Measurements from ENCODE around the gene EMC10. TPM values are rescaled to one million over a fixed set of nuclear protein-coding genes. Genes with fewer than 3 reads are reported as not detected.

EMC10 gene
- total RNA-seq, 2 donors from 2014 or later: 60.3 to 68.0 TPM

DNA sequence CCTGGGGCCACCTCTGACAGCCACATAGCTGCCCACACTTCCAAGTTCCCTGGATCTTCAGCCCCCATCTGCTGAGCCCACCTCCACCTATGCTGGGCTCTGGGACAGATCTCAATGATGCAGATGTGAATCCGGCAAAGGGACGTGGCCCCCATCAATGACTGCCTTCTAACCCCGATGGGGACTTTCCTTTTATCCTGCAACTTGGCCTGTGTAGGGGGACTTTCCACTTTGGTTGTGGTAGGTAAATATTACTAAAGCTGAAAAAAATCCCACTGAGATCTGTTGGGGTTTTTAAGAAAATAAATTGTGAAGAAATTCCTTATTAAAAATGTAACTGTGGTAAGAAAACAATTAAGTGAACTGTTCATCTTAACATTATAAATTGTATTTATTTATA, 58.2 kb downstream of the EMC10 start:
- 72 to 81% methylated on average over 3 of the region's 3 CpGs for WGBS, 2 donors
- H3K27ac ChIP-seq: no peak overlapping the region
- ATAC-seq (no peak), DNase-seq (no peak)
- TF ChIP-seq POLR2A (IDR thresholded peaks at IDR 0.05): no peak
- TF ChIP-seq, protein P1, sequence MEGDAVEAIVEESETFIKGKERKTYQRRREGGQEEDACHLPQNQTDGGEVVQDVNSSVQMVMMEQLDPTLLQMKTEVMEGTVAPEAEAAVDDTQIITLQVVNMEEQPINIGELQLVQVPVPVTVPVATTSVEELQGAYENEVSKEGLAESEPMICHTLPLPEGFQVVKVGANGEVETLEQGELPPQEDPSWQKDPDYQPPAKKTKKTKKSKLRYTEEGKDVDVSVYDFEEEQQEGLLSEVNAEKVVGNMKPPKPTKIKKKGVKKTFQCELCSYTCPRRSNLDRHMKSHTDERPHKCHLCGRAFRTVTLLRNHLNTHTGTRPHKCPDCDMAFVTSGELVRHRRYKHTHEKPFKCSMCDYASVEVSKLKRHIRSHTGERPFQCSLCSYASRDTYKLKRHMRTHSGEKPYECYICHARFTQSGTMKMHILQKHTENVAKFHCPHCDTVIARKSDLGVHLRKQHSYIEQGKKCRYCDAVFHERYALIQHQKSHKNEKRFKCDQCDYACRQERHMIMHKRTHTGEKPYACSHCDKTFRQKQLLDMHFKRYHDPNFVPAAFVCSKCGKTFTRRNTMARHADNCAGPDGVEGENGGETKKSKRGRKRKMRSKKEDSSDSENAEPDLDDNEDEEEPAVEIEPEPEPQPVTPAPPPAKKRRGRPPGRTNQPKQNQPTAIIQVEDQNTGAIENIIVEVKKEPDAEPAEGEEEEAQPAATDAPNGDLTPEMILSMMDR (IDR thresholded peaks at IDR 0.05): no peak
- intact Hi-C loops (cut with DNase I): no loop called here
- no peak overlapping the region for H3K4me3 ChIP-seq
- no peaks in the 10 kb centered on the region for H3K27me3 ChIP-seq
- H3K36me3 ChIP-seq (replicated peaks in 1 of 2; ENCODE audit: insufficient read depth in 1 of 2, low read depth in 2 of 2): no peaks in the 10 kb centered on the region
- H3K4me1 ChIP-seq: no peaks in the 10 kb centered on the region
- H3K9me3 ChIP-seq: peaks cover 0 to 7% (median 0%) of the 10 kb centered on the region in 3 donors

GRCh38 chr19:50535672-50536187, 59.4 kb downstream of the EMC10 start:
- ATAC-seq (no peak), DNase-seq (no peak)
- H3K27ac ChIP-seq: no peak overlapping the region
- H3K4me1 ChIP-seq: no peaks in the 10 kb centered on the region
- H3K9me3 ChIP-seq: peaks cover 0 to 7% (median 0%) of the 10 kb centered on the region in 3 donors
- WGBS, 2 donors: 60 to 61% methylated on average over 10 to 11 of the region's 11 CpGs
- no peaks in the 10 kb centered on the region for H3K27me3 ChIP-seq
- TF ChIP-seq, protein P1 (IDR thresholded peaks at IDR 0.05): no peak
- no peak for TF ChIP-seq POLR2A (IDR thresholded peaks at IDR 0.05)
- intact Hi-C loops (cut with DNase I): no loop called here
- H3K36me3 ChIP-seq (replicated peaks in 1 of 2; ENCODE audit: insufficient read depth in 1 of 2, low read depth in 2 of 2): no peaks in the 10 kb centered on the region
- H3K4me3 ChIP-seq: no peak overlapping the region

DNA sequence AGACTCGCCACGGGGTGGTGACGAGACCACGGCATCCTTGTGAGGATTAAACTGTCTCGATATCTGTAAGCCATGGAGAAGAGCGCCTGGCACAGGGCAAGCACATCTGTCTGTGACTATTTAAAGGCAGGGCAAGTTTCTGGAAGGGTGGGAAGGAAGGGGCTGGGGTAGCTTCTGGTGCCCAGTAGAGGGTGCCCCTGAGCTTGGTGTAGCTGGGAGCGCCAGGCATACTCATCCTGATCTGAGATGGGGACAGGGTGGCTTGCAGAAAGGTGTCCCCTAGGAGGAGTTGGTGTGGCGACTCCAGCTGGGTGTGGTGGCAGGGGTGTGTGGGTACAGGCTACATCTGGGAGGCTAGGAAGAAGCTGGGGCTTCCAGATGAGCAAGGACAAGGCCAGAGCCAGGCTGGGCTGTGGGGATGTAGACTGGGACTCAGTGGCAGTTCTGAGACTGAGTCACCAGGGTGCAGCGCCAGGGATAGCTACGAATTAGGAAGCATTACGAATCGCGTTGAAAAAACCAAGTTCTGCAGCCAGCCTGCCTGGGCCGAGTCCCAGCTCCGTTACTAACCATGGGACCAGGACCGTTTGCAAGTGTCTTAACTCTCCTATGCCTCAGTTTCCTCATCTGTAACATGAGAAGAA, 60.5 kb downstream of the EMC10 start:
- Histone ChIP-seq H3K4me1 (no peaks in the 10 kb centered on the region), H3K9me3 (peaks cover 0 to 7% (median 0%) of the 10 kb centered on the region in 3 donors), H3K27ac (no peak overlapping the region), H3K4me3 (no peak overlapping the region), H3K36me3 (replicated peaks in 1 of 2; ENCODE audit: insufficient read depth in 1 of 2, low read depth in 2 of 2) (no peaks in the 10 kb centered on the region), H3K27me3 (no peaks in the 10 kb centered on the region)
- ATAC-seq: no peak
- WGBS, 2 donors: 63 to 65% methylated on average over 5 to 16 of the region's 16 CpGs
- intact Hi-C loops (cut with DNase I): no loop called here
- no peak for DNase-seq
- no peak for TF ChIP-seq POLR2A (IDR thresholded peaks at IDR 0.05)
- TF ChIP-seq, protein P1 (IDR thresholded peaks at IDR 0.05): no peak

GRCh38 chr19:50537306-50537685, 61.0 kb downstream of the EMC10 start:
- no peaks in the 10 kb centered on the region for H3K27me3 ChIP-seq
- intact Hi-C loops (cut with DNase I): no loop called here
- H3K4me3 ChIP-seq: no peak overlapping the region
- 55 to 62% methylated on average over 17 to 18 of the region's 18 CpGs for WGBS, 2 donors
- TF ChIP-seq, protein P1 (IDR thresholded peaks at IDR 0.05): no peak
- TF ChIP-seq POLR2A (IDR thresholded peaks at IDR 0.05): no peak
- DNase-seq: no peak
- H3K4me1 ChIP-seq: no peaks in the 10 kb centered on the region
- H3K27ac ChIP-seq: no peak overlapping the region
- ATAC-seq: no peak
- peaks cover 0 to 6% (median 0%) of the 10 kb centered on the region in 3 donors for H3K9me3 ChIP-seq
- no peaks in the 10 kb centered on the region for H3K36me3 ChIP-seq (replicated peaks in 1 of 2; ENCODE audit: insufficient read depth in 1 of 2, low read depth in 2 of 2)

DNA sequence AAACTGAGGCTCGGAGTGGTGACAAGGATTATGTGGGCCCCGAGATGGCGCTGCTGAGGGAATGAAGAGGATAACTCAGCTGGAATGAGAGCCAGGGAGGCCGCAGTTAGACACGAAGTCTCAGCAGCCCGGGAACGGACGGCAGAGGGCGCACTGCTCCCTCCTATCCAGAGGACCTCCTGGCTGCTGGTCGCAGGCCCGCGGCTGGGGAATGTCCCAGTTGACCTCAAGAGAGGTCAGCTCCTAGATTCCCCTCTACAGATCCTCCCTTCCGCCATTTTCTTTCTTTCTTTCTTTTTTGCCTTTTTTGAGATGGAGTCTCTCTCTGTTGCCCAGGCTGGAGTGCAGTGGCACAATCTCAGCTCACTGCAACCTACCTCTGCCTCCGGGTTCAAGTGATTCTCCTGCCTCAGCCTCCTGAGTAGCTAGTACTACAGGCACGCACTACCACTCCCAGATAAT, 61.5 kb downstream of the EMC10 start:
- TF ChIP-seq, protein P1 (IDR thresholded peaks at IDR 0.05): peak; percentile 44 to 65 (median 51)
- no peak for TF ChIP-seq POLR2A (IDR thresholded peaks at IDR 0.05)
- Histone ChIP-seq H3K4me3 (no peak overlapping the region), H3K27ac (no peak overlapping the region), H3K9me3 (peaks cover 0 to under 1% (median 0%) of the 10 kb centered on the region in 3 donors), H3K4me1 (no peaks in the 10 kb centered on the region), H3K27me3 (no peaks in the 10 kb centered on the region), H3K36me3 (replicated peaks in 1 of 2; ENCODE audit: insufficient read depth in 1 of 2, low read depth in 2 of 2) (no peaks in the 10 kb centered on the region)
- peak; percentile 40 for ATAC-seq
- WGBS, 2 donors: 11 to 19% methylated on average over 15 of the region's 15 CpGs
- intact Hi-C loops (cut with DNase I): no loop called here
- DNase-seq: peak; percentile 64 to 79 (median 70)
